Skeletal muscle cell (primary cell): ENCODE data around the gene U2AF1.
"Not testable (repeated sequence)": the region's sequence is repeated elsewhere in the genome, so short reads cannot be mapped to it uniquely, and the experiment has no call there.

Source experiments
- DNase-seq: peaks from one replicate; pipeline ENCODE4 v3.0.0-alpha.2; 2010; ENCODE audit warnings: low read depth
- H3K4me3 ChIP-seq: 2 replicates; pipeline ENCODE4 v1.5.1; 2011; ENCODE audit warnings: low read depth, mild to moderate bottlenecking, control low read depth, low read length, moderate library complexity

The U2AF1 gene

GRCh38 chr21:43044547-43044946, 62.8 kb downstream of the U2AF1 start:
- not testable (repeated sequence) for H3K4me3 ChIP-seq, DNase-seq

- H3K4me3 ChIP-seq, DNase-seq: not testable (repeated sequence)
These were observed 64.1 kb downstream of the U2AF1 start for GRCh38 chr21:43043291-43043690.
